ENCODE data around the gene MACO1.

The MACO1 gene

GRCh38 chr1:25469177-25469576, 38.5 kb downstream of the MACO1 start:
- TF ChIP-seq SIN3A (IDR thresholded peaks at IDR 0.05; ENCODE audit: borderline replicate concordance, insufficient read depth, low read length) (no peak), TAF1 (IDR thresholded peaks at IDR 0.05; ENCODE audit: borderline replicate concordance, insufficient read depth, low read length) (no peak), POLR2AphosphoS5 (IDR thresholded peaks at IDR 0.05; ENCODE audit: low read depth, low read length) (no peak), FOXP2 (optimal IDR thresholded peaks at IDR 0.05; ENCODE audit: borderline replicate concordance, extremely low read depth, extremely low read length, insufficient read depth) (no peak)
- TF ChIP-seq, protein P1, sequence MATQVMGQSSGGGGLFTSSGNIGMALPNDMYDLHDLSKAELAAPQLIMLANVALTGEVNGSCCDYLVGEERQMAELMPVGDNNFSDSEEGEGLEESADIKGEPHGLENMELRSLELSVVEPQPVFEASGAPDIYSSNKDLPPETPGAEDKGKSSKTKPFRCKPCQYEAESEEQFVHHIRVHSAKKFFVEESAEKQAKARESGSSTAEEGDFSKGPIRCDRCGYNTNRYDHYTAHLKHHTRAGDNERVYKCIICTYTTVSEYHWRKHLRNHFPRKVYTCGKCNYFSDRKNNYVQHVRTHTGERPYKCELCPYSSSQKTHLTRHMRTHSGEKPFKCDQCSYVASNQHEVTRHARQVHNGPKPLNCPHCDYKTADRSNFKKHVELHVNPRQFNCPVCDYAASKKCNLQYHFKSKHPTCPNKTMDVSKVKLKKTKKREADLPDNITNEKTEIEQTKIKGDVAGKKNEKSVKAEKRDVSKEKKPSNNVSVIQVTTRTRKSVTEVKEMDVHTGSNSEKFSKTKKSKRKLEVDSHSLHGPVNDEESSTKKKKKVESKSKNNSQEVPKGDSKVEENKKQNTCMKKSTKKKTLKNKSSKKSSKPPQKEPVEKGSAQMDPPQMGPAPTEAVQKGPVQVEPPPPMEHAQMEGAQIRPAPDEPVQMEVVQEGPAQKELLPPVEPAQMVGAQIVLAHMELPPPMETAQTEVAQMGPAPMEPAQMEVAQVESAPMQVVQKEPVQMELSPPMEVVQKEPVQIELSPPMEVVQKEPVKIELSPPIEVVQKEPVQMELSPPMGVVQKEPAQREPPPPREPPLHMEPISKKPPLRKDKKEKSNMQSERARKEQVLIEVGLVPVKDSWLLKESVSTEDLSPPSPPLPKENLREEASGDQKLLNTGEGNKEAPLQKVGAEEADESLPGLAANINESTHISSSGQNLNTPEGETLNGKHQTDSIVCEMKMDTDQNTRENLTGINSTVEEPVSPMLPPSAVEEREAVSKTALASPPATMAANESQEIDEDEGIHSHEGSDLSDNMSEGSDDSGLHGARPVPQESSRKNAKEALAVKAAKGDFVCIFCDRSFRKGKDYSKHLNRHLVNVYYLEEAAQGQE (IDR thresholded peaks at IDR 0.05; ENCODE audit: insufficient read depth in 1 of 2, low read depth in 2 of 2, low read length in 2 of 2): no peak

- TF ChIP-seq TAF1 (IDR thresholded peaks at IDR 0.05; ENCODE audit: borderline replicate concordance, insufficient read depth, low read length): no peak
- TF ChIP-seq FOXP2 (optimal IDR thresholded peaks at IDR 0.05; ENCODE audit: borderline replicate concordance, extremely low read depth, extremely low read length, insufficient read depth): no peak
- TF ChIP-seq POLR2AphosphoS5 (IDR thresholded peaks at IDR 0.05; ENCODE audit: low read depth, low read length): no peak
- TF ChIP-seq, protein P1 (IDR thresholded peaks at IDR 0.05; ENCODE audit: insufficient read depth in 1 of 2, low read depth in 2 of 2, low read length in 2 of 2): no peak
- TF ChIP-seq SIN3A (IDR thresholded peaks at IDR 0.05; ENCODE audit: borderline replicate concordance, insufficient read depth, low read length): no peak
Observed at GRCh38 chr1:25472471-25472870, 41.8 kb downstream of the MACO1 start.

DNA sequence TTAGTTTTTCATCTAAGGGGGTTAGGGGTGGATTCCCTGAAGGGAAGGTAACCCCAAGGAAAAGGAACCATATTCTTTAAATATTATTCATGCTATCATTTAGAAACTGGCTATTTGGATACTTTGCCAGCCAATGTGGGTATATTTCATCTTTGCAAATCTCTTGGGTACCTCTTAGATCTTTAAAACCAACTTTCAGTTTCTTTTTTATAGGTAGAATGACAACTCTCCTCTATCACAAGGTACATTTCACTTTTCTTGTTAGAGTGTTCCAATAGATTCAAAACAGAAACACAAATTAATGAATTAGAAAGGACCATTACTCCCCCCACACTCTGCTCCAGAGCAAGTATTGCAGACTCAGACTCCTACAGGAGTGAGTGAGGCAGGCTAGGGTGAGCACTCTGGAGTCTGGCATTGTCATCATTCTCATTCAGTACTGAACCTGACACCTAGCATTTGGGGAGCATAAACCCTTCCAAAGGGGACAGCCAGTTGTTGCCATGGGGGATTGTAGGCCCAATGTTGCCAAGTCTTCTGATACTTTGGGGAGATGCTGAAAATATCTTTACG, 43.0 kb downstream of the MACO1 start:
- TF ChIP-seq POLR2AphosphoS5 (IDR thresholded peaks at IDR 0.05; ENCODE audit: low read depth, low read length) (no peak), FOXP2 (optimal IDR thresholded peaks at IDR 0.05; ENCODE audit: borderline replicate concordance, extremely low read depth, extremely low read length, insufficient read depth) (no peak), SIN3A (IDR thresholded peaks at IDR 0.05; ENCODE audit: borderline replicate concordance, insufficient read depth, low read length) (no peak), TAF1 (IDR thresholded peaks at IDR 0.05; ENCODE audit: borderline replicate concordance, insufficient read depth, low read length) (no peak)
- TF ChIP-seq, protein P1 (IDR thresholded peaks at IDR 0.05; ENCODE audit: insufficient read depth in 1 of 2, low read depth in 2 of 2, low read length in 2 of 2): no peak

DNA sequence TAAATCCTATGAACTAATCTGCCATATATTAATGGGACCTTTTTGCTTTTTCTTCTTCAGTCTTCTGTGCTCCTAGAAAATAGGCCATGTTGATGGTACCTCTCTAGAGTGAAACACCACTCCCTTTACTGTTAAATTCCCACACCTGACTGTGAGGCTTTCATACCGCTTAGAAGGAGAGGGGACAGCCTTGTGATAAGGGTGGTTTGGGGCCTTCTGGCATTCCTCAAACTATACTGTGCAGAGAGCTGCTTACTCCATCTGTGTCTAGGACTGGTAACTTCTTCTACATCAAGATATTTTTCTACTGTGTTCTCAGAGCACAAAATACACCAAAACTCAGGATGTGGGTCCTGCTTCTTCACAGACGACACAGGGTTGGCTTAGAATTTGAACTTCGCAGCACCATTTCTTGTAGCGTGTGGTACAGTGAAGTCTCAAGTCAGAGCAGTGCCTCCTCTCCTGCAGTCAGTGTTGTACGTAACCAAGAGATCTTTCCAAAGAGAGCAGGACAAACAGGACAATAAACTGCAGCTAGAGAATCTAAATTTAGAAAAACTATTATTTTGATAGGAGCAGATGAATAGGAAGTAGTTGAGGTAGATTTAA, 43.8 kb downstream of the MACO1 start:
- no peak for TF ChIP-seq SIN3A (IDR thresholded peaks at IDR 0.05; ENCODE audit: borderline replicate concordance, insufficient read depth, low read length)
- TF ChIP-seq, protein P1 (IDR thresholded peaks at IDR 0.05; ENCODE audit: insufficient read depth in 1 of 2, low read depth in 2 of 2, low read length in 2 of 2): no peak
- TF ChIP-seq TAF1 (IDR thresholded peaks at IDR 0.05; ENCODE audit: borderline replicate concordance, insufficient read depth, low read length): no peak
- TF ChIP-seq POLR2AphosphoS5 (IDR thresholded peaks at IDR 0.05; ENCODE audit: low read depth, low read length): no peak
- no peak for TF ChIP-seq FOXP2 (optimal IDR thresholded peaks at IDR 0.05; ENCODE audit: borderline replicate concordance, extremely low read depth, extremely low read length, insufficient read depth)

All from PFSK-1 (cell line).